Mesodermal cell (in vitro differentiated cells): ENCODE measurements around the gene TMEM33.
A peak's percentile ranks its signal among the peaks of the same experiment; 100 is the strongest.
"Not testable (repeated sequence)": the region's sequence is repeated elsewhere in the genome, so short reads cannot be mapped to it uniquely, and the experiment has no call there.

Source experiments
- H3K27ac ChIP-seq: 2 replicates; pipeline ENCODE4 v1.7.0; 2013; ENCODE audit warnings: mild to moderate bottlenecking, low read depth, low read length, moderate library complexity; ENCODE audit not compliant: severe bottlenecking
- H3K36me3 ChIP-seq: 2 replicates; pipeline ENCODE4 v1.7.1; 2013; ENCODE audit warnings: mild to moderate bottlenecking, low read length, moderate library complexity; ENCODE audit not compliant: control insufficient read depth, insufficient read depth
- H3K4me1 ChIP-seq: one replicate; pipeline ENCODE4 v1.7.1; 2013; ENCODE audit warnings: mild to moderate bottlenecking, low read length; ENCODE audit not compliant: insufficient read depth, control insufficient read depth, poor library complexity, severe bottlenecking
- H3K4me3 ChIP-seq: 2 replicates; pipeline ENCODE4 v1.7.0; 2013; ENCODE audit warnings: low read length, control low read depth, mild to moderate bottlenecking; ENCODE audit not compliant: insufficient read depth, poor library complexity, severe bottlenecking; ENCODE audit errors: extremely low read depth
- H3K9me3 ChIP-seq: 2 replicates; pipeline ENCODE4 v1.7.1; 2013; ENCODE audit warnings: mild to moderate bottlenecking, low read length, moderate library complexity; ENCODE audit not compliant: control insufficient read depth
- WGBS, 2 experiments: methylation state at CpG; one replicate each; pipeline ENCODE4 v1.1.5; 2013; ENCODE audit warnings: missing lambda C conversion rate in 2 of 2; ENCODE audit not compliant: insufficient coverage in 2 of 2; 5-methylcytosine and 5-hydroxymethylcytosine counted together

TMEM33 gene

DNA sequence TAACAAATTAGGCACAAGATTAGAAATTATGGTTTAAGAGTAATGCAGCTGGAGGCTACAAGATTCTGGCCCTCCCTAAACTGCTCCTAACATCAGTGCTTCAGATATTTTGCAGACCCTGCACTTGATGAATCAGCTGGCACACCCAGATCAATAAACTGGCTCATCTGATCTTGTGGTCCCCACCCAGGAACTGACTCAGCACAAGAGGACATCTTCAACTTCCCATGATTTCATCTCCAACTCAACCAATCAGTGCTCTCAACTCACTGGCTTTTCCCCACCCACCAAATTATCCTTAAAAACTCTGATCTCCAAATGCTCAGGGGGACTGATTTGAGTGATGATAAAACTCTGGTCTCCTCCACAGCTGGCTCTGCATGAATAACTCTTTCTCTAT is 21.7 kb upstream of the TMEM33 start:
- peaks cover 6% of the 10 kb centered on the region for H3K4me1 ChIP-seq
- H3K4me3 ChIP-seq = no peak overlapping the region
- H3K36me3 ChIP-seq = no peaks in the 10 kb centered on the region
- H3K27ac ChIP-seq = no peak overlapping the region
- H3K9me3 ChIP-seq = no peaks in the 10 kb centered on the region

DNA sequence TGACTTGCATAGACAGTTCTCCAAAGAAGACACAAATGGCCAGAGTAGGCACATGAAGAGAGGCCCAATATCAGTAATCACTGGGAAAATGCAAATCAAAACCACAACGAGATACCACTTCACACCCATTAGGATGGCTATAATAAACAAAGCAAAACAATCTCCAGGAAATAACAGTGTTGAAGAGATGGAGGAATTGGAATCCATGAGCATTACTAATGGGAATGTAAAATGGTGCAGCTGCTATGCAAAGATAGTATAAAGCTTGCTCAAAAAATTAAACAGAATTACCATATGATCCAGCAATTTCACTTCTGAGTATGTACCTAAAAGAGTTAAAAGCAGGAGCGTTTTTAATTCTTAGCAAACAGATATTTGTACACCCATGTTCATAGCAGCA is 17.0 kb upstream of the TMEM33 start:
- Histone ChIP-seq H3K4me1 (no peaks in the 10 kb centered on the region), H3K36me3 (no peaks in the 10 kb centered on the region), H3K4me3 (no peak overlapping the region), H3K9me3 (peaks cover 8% of the 10 kb centered on the region), H3K27ac (no peak overlapping the region)
- WGBS, 2 experiments = 80% methylated on average over 1 of the region's 2 CpGs; no CpG with 5 or more reads in 1 of the 2 experiments

DNA sequence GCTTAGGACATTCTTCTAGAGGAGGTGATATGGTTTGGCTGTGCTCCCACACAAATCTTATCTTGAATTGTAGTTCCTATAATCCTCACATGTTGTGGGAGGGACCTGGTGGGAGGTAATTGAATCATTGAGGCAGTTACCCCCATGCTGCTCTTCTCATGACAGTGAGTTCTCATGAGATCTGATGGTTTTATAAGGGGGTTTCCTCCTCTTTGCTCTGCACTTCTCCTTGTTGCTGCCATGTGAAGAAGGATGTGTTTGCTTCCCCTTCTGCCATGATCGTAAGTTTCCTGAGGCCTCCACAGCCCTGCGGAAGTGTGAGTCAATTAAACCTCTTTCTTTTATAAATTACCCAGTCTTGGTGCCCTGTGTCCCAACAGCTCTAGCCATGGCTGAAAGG is 14.8 kb upstream of the TMEM33 start:
- not testable (repeated sequence) for H3K9me3 ChIP-seq, H3K4me3 ChIP-seq, H3K36me3 ChIP-seq, H3K4me1 ChIP-seq, H3K27ac ChIP-seq
- 82% methylated on average over 2 of the region's 2 CpGs; no CpG with 5 or more reads in 1 of the 2 experiments for WGBS, 2 experiments

DNA sequence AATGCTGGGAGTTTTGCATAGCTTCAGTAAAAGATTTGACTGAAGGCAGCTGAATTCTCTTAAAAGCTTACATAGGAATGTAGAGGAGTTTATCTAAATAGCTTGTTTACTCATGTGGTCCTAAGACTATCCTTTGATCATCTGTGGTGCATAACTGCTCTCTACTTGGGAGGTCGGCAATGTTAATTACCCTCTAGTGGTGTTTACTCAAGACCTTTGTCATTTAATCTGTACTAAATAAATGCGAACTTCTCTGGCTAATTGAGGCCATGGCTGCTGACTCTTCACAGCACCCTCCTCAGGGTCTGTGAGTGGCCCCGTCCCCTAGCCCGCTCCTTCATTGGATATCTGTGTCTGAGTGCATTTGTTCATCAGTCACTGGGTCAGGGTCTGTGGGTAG is 13.8 kb upstream of the TMEM33 start:
- Histone ChIP-seq H3K27ac (no peak overlapping the region), H3K36me3 (no peaks in the 10 kb centered on the region), H3K9me3 (peaks cover 8% of the 10 kb centered on the region), H3K4me3 (no peak overlapping the region), H3K4me1 (no peaks in the 10 kb centered on the region)
- WGBS, 2 experiments = 60 to 69% methylated on average over 1 to 3 of the region's 4 CpGs

DNA sequence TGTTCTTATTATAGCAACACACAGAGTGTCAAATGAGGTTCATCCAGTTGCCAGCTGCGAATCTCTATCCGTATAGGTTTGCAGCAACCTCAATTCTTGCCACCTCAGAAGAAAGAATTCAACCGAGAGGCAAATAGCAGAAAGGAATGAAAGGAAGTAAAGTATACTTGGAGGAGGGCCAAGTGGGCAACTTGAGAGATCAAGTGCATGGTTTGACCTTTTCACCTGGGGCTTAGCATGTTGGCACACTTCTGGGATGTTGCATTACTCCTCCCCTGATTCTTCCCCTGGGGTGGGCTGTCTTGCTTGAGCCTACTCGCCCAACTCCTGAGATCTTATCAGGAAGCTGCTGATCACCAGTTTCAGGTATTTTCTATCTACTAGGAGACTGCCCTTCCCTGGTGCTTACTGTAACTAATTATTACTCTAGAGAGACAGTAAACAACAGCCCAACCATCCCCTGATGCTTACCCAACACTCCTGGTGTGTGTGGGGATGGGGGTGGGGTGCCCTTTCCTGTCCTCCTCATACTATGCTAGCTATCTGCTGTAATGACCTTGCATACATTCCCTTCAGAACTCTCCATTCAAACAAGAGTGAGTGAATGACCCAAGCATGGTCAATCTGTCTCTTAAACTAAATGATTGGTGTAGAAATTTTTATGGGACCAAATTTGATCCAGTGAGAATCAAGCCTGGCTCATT is 7.3 kb upstream of the TMEM33 start:
- Histone ChIP-seq H3K4me1 (no peaks in the 10 kb centered on the region), H3K36me3 (no peaks in the 10 kb centered on the region), H3K27ac (no peak overlapping the region), H3K4me3 (no peak overlapping the region), H3K9me3 (no peaks in the 10 kb centered on the region)
- 82% methylated on average over 1 of the region's 4 CpGs; no CpG with 5 or more reads in 1 of the 2 experiments for WGBS, 2 experiments

DNA sequence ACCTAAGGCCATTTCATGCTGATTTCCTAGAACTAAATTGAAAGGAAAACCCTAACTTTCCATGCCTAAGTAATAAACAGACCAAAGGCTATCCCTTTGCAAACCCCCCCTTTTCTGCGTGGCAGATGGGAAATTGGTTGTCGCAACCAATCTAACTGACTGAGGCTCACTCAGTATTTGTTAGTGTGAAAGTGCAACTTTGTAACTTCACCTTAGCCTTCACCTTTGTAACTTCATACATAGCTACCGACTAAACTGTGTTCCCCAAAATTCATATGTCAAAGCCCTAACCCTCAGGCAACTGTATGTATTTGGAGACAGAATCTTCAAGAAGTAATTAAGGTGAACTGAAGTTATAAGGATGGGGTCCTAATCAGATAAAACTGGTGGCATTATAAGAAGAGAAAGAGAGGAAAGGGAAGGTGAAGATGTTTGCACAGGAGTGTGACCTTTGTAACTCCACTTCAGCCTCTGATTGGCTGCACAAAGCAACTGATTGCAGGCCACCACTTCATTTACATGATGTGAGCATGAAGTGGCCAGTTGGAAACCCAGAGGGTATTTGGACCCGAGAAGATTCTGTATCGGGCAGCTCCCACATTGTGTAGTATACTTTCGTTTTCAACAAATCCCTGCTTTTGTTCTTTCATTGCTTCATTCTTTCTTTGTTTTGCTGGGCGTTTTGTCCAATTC is 4.9 kb upstream of the TMEM33 start:
- H3K9me3 ChIP-seq = no peaks in the 10 kb centered on the region
- no peaks in the 10 kb centered on the region for H3K4me1 ChIP-seq
- H3K36me3 ChIP-seq = no peaks in the 10 kb centered on the region
- no peak overlapping the region for H3K27ac ChIP-seq
- no peak overlapping the region for H3K4me3 ChIP-seq
- WGBS, 2 experiments = 85 to 97% methylated on average over 3 to 4 of the region's 7 CpGs

DNA sequence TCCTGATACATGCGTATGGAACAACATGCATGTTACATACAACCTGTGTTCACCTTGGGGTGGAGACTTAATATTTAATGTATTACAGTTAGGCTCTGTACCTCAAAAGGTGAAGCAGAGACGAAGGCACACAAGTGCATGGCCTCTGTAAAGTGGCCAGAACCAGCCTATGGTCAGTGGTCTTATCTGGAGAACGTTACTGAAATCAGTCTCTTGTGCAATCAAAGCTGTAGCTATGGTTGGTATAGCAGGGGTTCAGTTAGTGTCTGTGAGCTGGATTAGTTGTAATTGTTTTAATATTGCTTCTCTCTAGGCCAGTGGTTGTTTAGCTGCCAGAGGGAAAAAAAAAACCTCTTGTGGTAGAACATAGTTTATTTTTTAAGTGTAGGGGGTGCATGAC is 2.2 kb upstream of the TMEM33 start:
- no peak overlapping the region for H3K4me3 ChIP-seq
- H3K27ac ChIP-seq = no peak overlapping the region
- H3K9me3 ChIP-seq = no peaks in the 10 kb centered on the region
- peaks cover 6% of the 10 kb centered on the region for H3K4me1 ChIP-seq
- H3K36me3 ChIP-seq = peaks cover 9% of the 10 kb centered on the region
- WGBS, 2 experiments = 89 to 90% methylated on average over 3 of the region's 3 CpGs

DNA sequence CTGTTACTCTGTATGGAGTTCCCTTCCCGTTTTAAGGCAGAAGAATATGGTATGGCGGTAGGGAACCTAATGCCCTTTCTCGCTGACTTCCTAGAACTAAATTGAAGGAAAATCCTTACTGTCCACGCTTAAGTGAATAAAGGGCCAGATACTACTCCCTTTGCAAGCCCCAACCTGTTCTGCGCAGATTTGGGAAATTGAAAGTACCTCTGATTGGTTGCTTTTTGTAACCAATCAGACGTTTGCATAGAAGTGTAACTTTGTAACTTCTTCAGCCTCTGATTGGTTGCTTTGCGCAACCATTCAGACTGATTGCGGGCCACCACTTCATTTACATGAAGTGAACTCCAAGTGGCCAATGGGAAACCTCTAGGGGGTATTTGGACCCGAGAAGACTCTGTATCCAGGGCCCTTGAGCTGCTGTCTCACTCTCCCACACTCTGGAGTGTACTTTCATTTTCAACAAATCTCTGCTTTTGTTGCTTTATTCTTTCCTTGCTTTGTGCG is 1.2 kb upstream of the TMEM33 start:
- Histone ChIP-seq H3K9me3 (no peaks in the 10 kb centered on the region), H3K36me3 (peaks cover 11% of the 10 kb centered on the region), H3K4me1 (peaks cover 6% of the 10 kb centered on the region), H3K4me3 (no peak overlapping the region), H3K27ac (no peak overlapping the region)
- WGBS, 2 experiments = 91 to 94% methylated on average over 5 to 9 of the region's 10 CpGs

DNA sequence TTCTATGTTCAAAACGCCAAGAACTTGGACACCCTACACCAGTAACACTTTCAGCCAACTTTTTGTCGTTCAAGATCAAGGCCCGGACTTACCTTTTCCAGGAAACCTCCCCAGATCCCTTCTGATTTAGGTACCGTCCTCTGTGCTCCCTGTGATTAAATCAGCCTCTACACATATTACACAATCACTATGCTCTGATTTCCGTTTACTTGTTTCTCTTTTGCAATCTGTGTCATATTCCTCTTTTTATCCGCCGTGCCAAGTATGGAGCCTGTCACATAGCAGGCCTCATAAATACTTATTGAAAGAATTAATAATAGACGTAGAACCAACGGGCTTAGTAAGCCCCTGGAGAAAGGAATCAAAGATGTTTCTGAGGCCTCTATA is 722 bp upstream of the TMEM33 start:
- Histone ChIP-seq H3K36me3 (peaks cover 16% of the 10 kb centered on the region), H3K9me3 (no peaks in the 10 kb centered on the region), H3K27ac (no peak overlapping the region), H3K4me3 (peak overlapping the region; percentile 99), H3K4me1 (peaks cover 6% of the 10 kb centered on the region)
- WGBS, 2 experiments = 91 to 94% methylated on average over 4 to 5 of the region's 9 CpGs

DNA sequence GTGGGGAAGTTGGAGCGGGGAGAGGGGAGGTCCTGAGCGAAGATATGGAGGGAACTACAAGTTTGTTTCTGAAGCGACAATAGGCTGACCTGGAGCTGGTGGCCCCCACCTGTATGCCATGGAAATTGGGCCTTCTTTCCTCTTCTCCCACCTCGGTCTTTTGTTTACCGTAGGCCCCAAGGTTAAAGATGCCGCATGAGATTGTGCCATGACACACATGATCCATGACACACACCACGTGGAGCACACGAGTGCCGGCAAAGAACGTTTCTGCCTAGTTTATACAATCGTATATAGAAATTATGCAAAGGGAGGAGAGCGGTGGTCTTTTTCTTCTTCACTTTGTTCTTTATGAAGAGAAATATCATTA is 408 bp downstream of the TMEM33 start:
- H3K36me3 ChIP-seq = peaks cover 26% of the 10 kb centered on the region
- no peaks in the 10 kb centered on the region for H3K9me3 ChIP-seq
- peak overlapping the region; percentile 99 for H3K4me3 ChIP-seq
- WGBS, 2 experiments = 0% methylated on average over 5 of the region's 12 CpGs; no CpG with 5 or more reads in 1 of the 2 experiments
- peak overlapping the region; percentile 91 for H3K27ac ChIP-seq
- H3K4me1 ChIP-seq = peaks cover 6% of the 10 kb centered on the region

DNA sequence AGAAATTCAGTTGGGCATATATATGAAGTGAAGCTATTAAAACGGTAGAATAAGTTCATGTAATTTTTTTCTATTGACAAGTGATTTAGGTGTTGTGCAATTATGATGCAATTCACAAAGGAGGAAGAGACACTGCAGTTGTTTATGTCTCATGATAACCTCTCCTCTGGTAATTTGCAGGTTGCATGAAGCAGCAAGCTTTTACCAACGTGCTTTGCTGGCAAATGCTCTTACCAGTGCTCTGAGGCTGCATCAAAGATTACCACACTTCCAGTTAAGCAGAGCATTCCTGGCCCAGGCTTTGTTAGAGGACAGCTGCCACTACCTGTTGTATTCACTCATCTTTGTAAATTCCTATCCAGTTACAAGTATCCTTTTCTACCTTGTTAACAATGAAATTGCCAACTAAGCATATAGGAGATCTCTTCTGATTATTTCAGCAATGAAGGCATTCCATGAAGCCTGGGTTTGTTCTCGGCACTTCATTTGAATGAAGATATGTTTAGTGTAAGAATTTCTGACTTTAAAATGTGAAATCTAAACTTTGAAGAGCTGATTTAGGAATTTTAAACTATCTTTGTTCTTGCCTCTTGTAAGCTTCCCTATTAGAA is 3.9 kb downstream of the TMEM33 start:
- Histone ChIP-seq H3K4me3 (no peak overlapping the region), H3K9me3 (no peaks in the 10 kb centered on the region), H3K36me3 (peaks cover 41% of the 10 kb centered on the region), H3K27ac (no peak overlapping the region), H3K4me1 (peaks cover 6% of the 10 kb centered on the region)
- 80 to 88% methylated on average over 2 of the region's 3 CpGs for WGBS, 2 experiments
